HG02588 (cell line): ENCODE data around the gene ELK3.

Experiments used
- ATAC-seq: cut with Tn5 transposase; IDR thresholded peaks from one replicate; pipeline ENCODE4 v1.9.1; 2021; ENCODE audit warnings: mild to moderate bottlenecking, moderate library complexity; ENCODE audit not compliant: unreplicated experiment

Gene ELK3

GRCh38 chr12:96210376-96211055, 16.3 kb downstream of the ELK3 start:
- no peak for ATAC-seq

GRCh38 chr12:96211988-96212387, 17.8 kb downstream of the ELK3 start:
- ATAC-seq = no peak

GRCh38 chr12:96212456-96213375, 18.5 kb downstream of the ELK3 start:
- no peak for ATAC-seq

GRCh38 chr12:96213869-96214268, 19.7 kb downstream of the ELK3 start:
- no peak for ATAC-seq

- ATAC-seq = no peak
Observed at GRCh38 chr12:96215919-96216273, 21.7 kb downstream of the ELK3 start.

- no peak for ATAC-seq
Observed at GRCh38 chr12:96218989-96219678, 25.0 kb downstream of the ELK3 start.

DNA sequence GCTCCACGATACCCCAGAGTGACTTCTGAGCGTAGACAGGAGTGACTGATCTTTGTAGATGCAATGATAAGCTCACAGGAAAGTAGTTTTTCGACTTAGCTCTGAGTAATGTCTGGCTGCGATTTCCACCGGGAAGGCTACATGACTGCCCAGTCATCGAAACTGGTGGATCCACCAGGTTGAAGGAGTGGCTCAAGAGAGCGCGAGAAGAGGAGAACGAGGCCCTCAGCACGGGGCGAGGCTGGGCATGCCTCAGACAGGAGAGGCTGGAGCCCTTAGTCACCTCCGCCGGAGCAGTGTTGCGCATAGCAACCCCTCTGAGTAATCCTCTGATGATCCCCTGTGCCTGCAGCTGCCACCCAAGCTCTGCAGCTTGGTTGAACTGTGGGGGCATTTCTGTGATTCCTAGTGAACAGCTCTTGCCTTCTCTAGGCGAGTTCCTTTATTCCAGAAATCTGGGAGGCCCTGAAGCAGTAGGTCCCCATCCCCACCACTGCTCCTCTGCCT, 25.6 kb downstream of the ELK3 start:
- ATAC-seq = no peak

GRCh38 chr12:96220902-96221301, 26.7 kb downstream of the ELK3 start:
- ATAC-seq = no peak

GRCh38 chr12:96221391-96221790, 27.2 kb downstream of the ELK3 start:
- no peak for ATAC-seq

GRCh38 chr12:96223411-96224218, 29.4 kb downstream of the ELK3 start:
- ATAC-seq = peak; percentile 60

DNA sequence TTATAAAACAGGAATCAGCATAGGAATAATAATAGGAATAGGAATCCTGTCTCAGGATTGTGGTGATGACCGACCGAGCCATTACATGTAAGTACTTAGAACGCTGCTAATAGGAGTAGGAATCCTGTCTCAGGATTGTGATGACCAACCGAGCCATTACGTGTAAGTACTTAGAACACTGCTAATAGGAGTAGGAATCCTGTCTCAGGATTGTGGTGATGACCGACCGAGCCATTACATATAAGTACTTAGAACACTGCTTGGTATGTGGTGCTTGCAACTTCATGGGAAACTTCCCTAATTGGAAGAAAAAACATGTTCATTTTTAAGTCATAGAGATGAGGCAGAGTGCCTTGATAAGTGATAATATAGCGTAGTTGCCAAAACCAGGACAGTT, 30.0 kb downstream of the ELK3 start:
- ATAC-seq = no peak

DNA sequence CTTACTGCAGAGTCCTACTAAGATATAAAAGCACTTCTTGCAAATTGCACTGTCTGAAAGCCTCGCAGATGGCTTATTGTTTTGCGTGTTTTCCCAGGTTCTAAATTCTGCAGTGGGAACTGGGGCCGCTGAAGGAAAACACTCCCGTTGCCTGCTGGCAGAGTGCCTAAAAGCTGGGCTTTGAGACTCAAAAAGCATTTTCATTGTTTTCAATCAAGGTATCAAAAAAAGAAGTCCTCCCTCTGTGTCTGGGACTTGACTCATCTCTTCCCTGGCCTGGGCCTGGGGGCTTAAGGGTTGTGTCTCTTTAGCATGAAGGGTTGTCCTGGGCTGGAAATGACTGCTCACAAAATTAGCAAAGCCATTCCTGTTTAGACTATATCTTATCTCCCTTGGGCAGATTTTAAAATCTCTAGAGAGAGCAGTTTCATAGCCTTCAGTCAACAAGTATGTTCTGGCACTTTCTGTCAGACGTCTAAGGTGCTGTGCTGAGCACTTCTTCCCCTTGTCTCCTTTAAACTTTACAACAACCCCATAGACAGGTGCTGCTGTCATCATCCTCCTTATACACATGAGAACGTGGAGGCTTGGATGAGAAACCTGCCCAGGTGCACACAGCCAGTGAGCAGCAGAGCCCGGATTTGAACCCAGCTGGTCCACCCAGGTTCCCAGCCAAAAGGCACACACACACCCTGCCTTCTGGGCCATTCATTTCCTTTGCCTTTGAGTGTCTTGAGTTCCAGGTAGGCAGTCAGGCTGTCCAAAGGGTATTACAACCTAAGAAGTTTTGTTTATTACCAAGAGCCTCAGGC, 31.1 kb downstream of the ELK3 start:
- no peak for ATAC-seq

GRCh38 chr12:96225994-96226399, 31.8 kb downstream of the ELK3 start:
- no peak for ATAC-seq

DNA sequence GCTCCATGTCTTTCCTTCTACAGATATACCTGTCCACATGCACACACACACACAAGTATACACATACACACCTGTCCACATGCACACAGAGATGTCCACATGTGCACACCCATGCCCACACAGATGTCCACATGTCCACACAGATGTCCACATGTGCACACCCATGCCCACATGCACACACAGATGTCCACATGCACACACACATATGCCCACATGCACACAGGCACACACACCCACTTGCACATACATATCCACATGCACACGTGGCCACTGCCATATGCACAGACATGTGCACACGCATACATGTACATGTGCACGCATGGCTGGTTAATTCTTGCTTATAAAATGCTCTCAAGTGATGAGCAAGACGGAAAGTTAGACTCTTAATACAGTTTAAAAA, 32.2 kb downstream of the ELK3 start:
- ATAC-seq = no peak

- no peak for ATAC-seq
Observed at GRCh38 chr12:96226801-96227348, 32.7 kb downstream of the ELK3 start.

GRCh38 chr12:96227365-96228106, 33.4 kb downstream of the ELK3 start:
- no peak for ATAC-seq

DNA sequence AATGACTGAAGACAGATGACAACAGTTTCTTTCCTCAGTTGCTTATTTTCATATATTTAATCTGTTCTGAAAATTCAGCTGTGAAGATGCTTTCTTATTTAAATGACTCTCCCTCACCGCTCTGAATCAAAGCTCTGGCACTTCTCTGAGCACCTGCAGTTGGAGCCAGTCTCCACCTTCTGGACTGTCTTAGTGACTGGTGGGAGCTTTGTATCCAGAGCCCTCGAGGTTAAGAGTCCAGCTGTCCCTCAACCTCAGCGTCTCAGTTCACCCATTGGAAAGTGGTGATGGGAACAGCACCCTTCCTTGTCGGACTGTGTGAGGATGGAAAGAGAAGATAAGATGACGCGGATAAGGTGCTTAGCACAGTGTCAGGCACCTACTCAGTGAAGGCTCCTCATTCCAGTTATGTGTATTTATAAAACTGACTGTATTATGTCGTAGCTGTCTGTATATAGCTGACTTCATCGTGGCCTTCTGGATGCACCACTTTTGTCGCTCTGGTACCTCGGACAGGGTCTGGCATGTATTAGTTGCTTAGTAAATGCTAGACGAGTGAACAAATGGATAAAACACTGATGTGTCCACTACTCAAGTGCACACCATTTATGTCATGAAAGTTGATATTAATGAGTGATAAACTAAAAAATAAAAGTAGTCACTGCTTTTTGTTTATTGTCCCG, 34.5 kb downstream of the ELK3 start:
- no peak for ATAC-seq

DNA sequence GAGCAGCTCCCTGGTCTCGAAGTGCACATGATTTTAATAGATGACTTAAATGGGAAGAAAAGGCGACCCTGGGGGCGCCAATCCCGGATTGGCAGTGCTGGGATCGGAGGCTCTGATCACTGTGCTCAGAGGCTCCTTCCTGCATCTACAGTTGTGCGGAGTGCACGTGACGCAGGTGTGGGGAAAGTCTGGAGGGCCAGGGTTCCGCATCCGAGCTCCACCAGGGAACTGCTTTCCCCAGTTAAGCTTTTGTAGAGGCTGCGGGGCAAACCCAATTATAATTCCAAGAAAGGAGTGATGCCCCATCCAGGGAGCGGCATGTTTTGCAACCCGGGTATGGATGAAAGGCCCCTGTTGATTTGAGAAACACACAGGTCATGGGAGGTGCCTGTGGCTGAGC, 36.5 kb downstream of the ELK3 start:
- ATAC-seq = no peak
